Neural cell (in vitro differentiated cells): ENCODE data around the gene CHCHD1. TPM values are rescaled to one million over a fixed set of nuclear protein-coding genes. Genes with fewer than 3 reads are reported as not detected.

Experiments
- H2AFZ ChIP-seq: fragments of 200-600, 300-800 bp; sonication (generic), shearing (Covaris generic); 2 replicates; pipeline ENCODE4 v1.6.0; 2014; ENCODE audit warnings: low read depth, mild to moderate bottlenecking, antibody characterized with exemption, low read length, moderate library complexity
- H3F3A ChIP-seq: fragments of 200-600 bp; shearing (Covaris generic); 2 replicates; pipeline ENCODE4 v1.6.1; 2016; ENCODE audit warnings: mild to moderate bottlenecking, moderate library complexity, mixed read lengths, antibody characterized with exemption, low read length; ENCODE audit not compliant: insufficient read depth, poor library complexity, severe bottlenecking
- H3K27ac ChIP-seq: fragments of 200-600, 300-800 bp; sonication (generic), shearing (Covaris generic); 2 replicates; pipeline ENCODE4 v1.5.1; 2014; ENCODE audit warnings: mild to moderate bottlenecking, low read length, moderate library complexity
- H3K27me3 ChIP-seq: fragments of 300-800, 200-600 bp; sonication (generic), shearing (Covaris generic); 2 replicates; pipeline ENCODE4 v1.6.0; 2014; ENCODE audit warnings: mild to moderate bottlenecking, low read depth, low read length, moderate library complexity; ENCODE audit not compliant: insufficient read depth
- H3K36me3 ChIP-seq: fragments of 300-800, 200-600 bp; sonication (generic), shearing (Covaris generic); 2 replicates; pipeline ENCODE4 v1.5.1; 2014; ENCODE audit warnings: mild to moderate bottlenecking, antibody characterized with exemption, low read length, moderate library complexity; ENCODE audit not compliant: insufficient read depth
- H3K4me2 ChIP-seq: fragments of 300-800, 200-600 bp; sonication (generic), shearing (Covaris generic); 2 replicates; pipeline ENCODE4 v1.6.0; 2014; ENCODE audit warnings: mild to moderate bottlenecking, low read length
- H3K4me3 ChIP-seq: fragments of 300-800, 200-600 bp; sonication (generic), shearing (Covaris generic); 2 replicates; pipeline ENCODE4 v1.5.1; 2014; ENCODE audit warnings: mild to moderate bottlenecking, low read length, moderate library complexity
- H3K79me2 ChIP-seq: fragments of 200-600 bp; shearing (Covaris generic); replicated peaks from 2 replicates; pipeline ENCODE4 v1.6.0; 2014; ENCODE audit warnings: mild to moderate bottlenecking, low read length, moderate library complexity; ENCODE audit not compliant: insufficient read depth
- H3K9ac ChIP-seq: fragments of 300-800, 200-600 bp; sonication (generic), shearing (Covaris generic); 2 replicates; pipeline ENCODE4 v1.6.1; 2016; ENCODE audit warnings: mild to moderate bottlenecking, low read length, mixed read lengths
- H3K9me2 ChIP-seq: fragments of 200-600 bp; shearing (Covaris generic); 2 replicates; pipeline ENCODE4 v1.6.1; 2016; ENCODE audit warnings: mild to moderate bottlenecking, low read length, mixed read lengths; ENCODE audit not compliant: insufficient read depth
- H3K9me3 ChIP-seq: fragments of 200-600, 300-800 bp; sonication (generic), shearing (Covaris generic); 2 replicates; pipeline ENCODE4 v1.6.1; 2016; ENCODE audit warnings: mild to moderate bottlenecking, mixed run types, low read length, moderate library complexity, mixed read lengths
- H4K20me1 ChIP-seq: fragments of 200-600 bp; shearing (Covaris generic); 2 replicates; pipeline ENCODE4 v1.6.1; 2016; ENCODE audit warnings: mild to moderate bottlenecking, mixed run types; ENCODE audit not compliant: insufficient read depth
- CTCF ChIP-seq: fragments of 450-650 bp; IDR thresholded peaks from 2 replicates; pipeline ENCODE4 v1.5.1; 2014; ENCODE audit warnings: antibody characterized with exemption, mild to moderate bottlenecking, moderate library complexity; ENCODE audit not compliant: poor library complexity, severe bottlenecking
- EP300 ChIP-seq: fragments of 450-650 bp; conservative IDR thresholded peaks from 2 replicates; pipeline ENCODE4 v1.6.1; 2014; ENCODE audit warnings: antibody characterized with exemption, mild to moderate bottlenecking, moderate library complexity; ENCODE audit not compliant: poor library complexity, severe bottlenecking
- EZH2 ChIP-seq: fragments of 200-600, 300-800 bp; shearing (Covaris generic), sonication (generic); IDR thresholded peaks from 2 replicates; pipeline ENCODE4 v1.6.1; 2014; ENCODE audit warnings: antibody characterized with exemption, low read length, borderline replicate concordance, mild to moderate bottlenecking; ENCODE audit not compliant: insufficient read depth, poor library complexity, severe bottlenecking
- MXI1 ChIP-seq: fragments of 450-650 bp; conservative IDR thresholded peaks from 2 replicates; pipeline ENCODE4 v1.6.1; 2014; ENCODE audit warnings: antibody characterized with exemption, mild to moderate bottlenecking; ENCODE audit not compliant: poor library complexity, severe bottlenecking
- POLR2AphosphoS5 ChIP-seq: IDR thresholded peaks from 2 replicates; pipeline ENCODE4 v1.6.1; 2012
- RAD21 ChIP-seq: fragments of 450-650 bp; conservative IDR thresholded peaks from 2 replicates; pipeline ENCODE4 v1.6.1; 2014; ENCODE audit warnings: antibody characterized with exemption, mild to moderate bottlenecking, moderate library complexity
- REST ChIP-seq: IDR thresholded peaks from 2 replicates; pipeline ENCODE4 v1.6.1; 2012; ENCODE audit warnings: borderline replicate concordance
- SMC3 ChIP-seq: fragments of 450-650 bp; conservative IDR thresholded peaks from 2 replicates; pipeline ENCODE4 v1.6.1; 2014; ENCODE audit warnings: antibody characterized with exemption, mild to moderate bottlenecking, moderate library complexity; ENCODE audit not compliant: poor library complexity
- TAF1 ChIP-seq: IDR thresholded peaks from 2 replicates; pipeline ENCODE4 v1.6.1; 2012; ENCODE audit warnings: low read depth
- polyA plus RNA-seq: library from polyadenylated mRNA; depleted of rRNA; stranded (reverse); fragments of >200 nt; gene quantifications from 2 replicates; pipeline ENCODE4 v1.2.3, GENCODE V29; 2014

CHCHD1 gene
- polyA plus RNA-seq, 1 donor from 2014 or later = 82.5 TPM

- no peak for TF ChIP-seq REST
- TF ChIP-seq MXI1 = no peak
- TF ChIP-seq TAF1 = no peak
- TF ChIP-seq SMC3 = no peak
- no peak for TF ChIP-seq EZH2
- no peak for TF ChIP-seq POLR2AphosphoS5
- no peak for TF ChIP-seq EP300
- TF ChIP-seq CTCF = no peak
- no peak for TF ChIP-seq RAD21
- Histone ChIP-seq H3K27me3 (no peaks in the 10 kb centered on the region), H3K36me3 (no peaks in the 10 kb centered on the region), H3F3A (no peaks in the 10 kb centered on the region), H3K4me2 (no peak overlapping the region), H4K20me1 (no peaks in the 10 kb centered on the region), H3K79me2 (no peaks in the 10 kb centered on the region), H3K9ac (no peak overlapping the region), H3K27ac (no peak overlapping the region), H2AFZ (no peak overlapping the region), H3K9me3 (no peaks in the 10 kb centered on the region), H3K9me2 (no peaks in the 10 kb centered on the region), H3K4me3 (no peak overlapping the region)
Observed at GRCh38 chr10:73763343-73763742, 18.5 kb upstream of the CHCHD1 start.

- Histone ChIP-seq H2AFZ (no peak overlapping the region), H3F3A (no peaks in the 10 kb centered on the region), H3K27me3 (no peaks in the 10 kb centered on the region), H4K20me1 (no peaks in the 10 kb centered on the region), H3K79me2 (no peaks in the 10 kb centered on the region), H3K9ac (no peak overlapping the region), H3K9me2 (no peaks in the 10 kb centered on the region), H3K9me3 (no peaks in the 10 kb centered on the region), H3K27ac (no peak overlapping the region), H3K4me3 (no peak overlapping the region), H3K36me3 (no peaks in the 10 kb centered on the region), H3K4me2 (no peak overlapping the region)
- no peak for TF ChIP-seq POLR2AphosphoS5
- TF ChIP-seq REST = no peak
- no peak for TF ChIP-seq RAD21
- TF ChIP-seq TAF1 = no peak
- no peak for TF ChIP-seq MXI1
- no peak for TF ChIP-seq CTCF
- TF ChIP-seq EZH2 = no peak
Observed at GRCh38 chr10:73765066-73765465, 16.8 kb upstream of the CHCHD1 start.
